GM18517 (cell line): Measurements from ENCODE around the gene ELP1.
"Not testable (repeated sequence)": the region's sequence is repeated elsewhere in the genome, so short reads cannot be mapped to it uniquely, and the experiment has no call there.

Experiments used
- ATAC-seq: cut with Tn5 transposase; IDR thresholded peaks from one replicate; pipeline ENCODE4 v1.9.1; 2021; ENCODE audit warnings: mild to moderate bottlenecking, moderate library complexity; ENCODE audit not compliant: unreplicated experiment

ELP1 gene

GRCh38 chr9:108857572-108857971 lies 76.4 kb downstream of the ELP1 start:
- ATAC-seq: no peak

- ATAC-seq: no peak
These were observed 78.0 kb downstream of the ELP1 start, which contains the start of gene ACTL7B for GRCh38 chr9:108855888-108856287. ACTL7B (minus strand) TSS chr9:108855986; CDS start chr9:108855930, 56 bp downstream.

- no peak for ATAC-seq
These were observed 78.4 kb downstream of the ELP1 start for GRCh38 chr9:108855529-108855886.

GRCh38 chr9:108854641-108855528 lies 79.0 kb downstream of the ELP1 start:
- no peak for ATAC-seq

- ATAC-seq: no peak
These were observed 79.8 kb downstream of the ELP1 start for GRCh38 chr9:108854094-108854493.

GRCh38 chr9:108852079-108852478 lies 81.8 kb downstream of the ELP1 start:
- ATAC-seq: no peak

GRCh38 chr9:108851138-108851537 lies 82.8 kb downstream of the ELP1 start:
- ATAC-seq: no peak

- no peak for ATAC-seq
These were observed 83.5 kb downstream of the ELP1 start for GRCh38 chr9:108850293-108850897.

- not testable (repeated sequence) for ATAC-seq
These were observed 85.6 kb downstream of the ELP1 start for GRCh38 chr9:108848296-108848695.

- no peak for ATAC-seq
These were observed 88.0 kb downstream of the ELP1 start for GRCh38 chr9:108845947-108846346.

- ATAC-seq: no peak
These were observed 88.4 kb downstream of the ELP1 start for GRCh38 chr9:108845507-108845906.

- ATAC-seq: no peak
These were observed 89.1 kb downstream of the ELP1 start for GRCh38 chr9:108844856-108845255.

GRCh38 chr9:108844391-108844790 lies 89.5 kb downstream of the ELP1 start:
- no peak for ATAC-seq

- ATAC-seq: no peak
These were observed 91.2 kb downstream of the ELP1 start for GRCh38 chr9:108842610-108843295.

- ATAC-seq: not testable (repeated sequence)
These were observed 94.4 kb downstream of the ELP1 start for GRCh38 chr9:108839561-108839960.

GRCh38 chr9:108838017-108838416 lies 95.9 kb downstream of the ELP1 start:
- no peak for ATAC-seq

- no peak for ATAC-seq
These were observed 96.4 kb downstream of the ELP1 start for GRCh38 chr9:108837530-108837929.

- no peak for ATAC-seq
These were observed 97.1 kb downstream of the ELP1 start for GRCh38 chr9:108836781-108837180.

- no peak for ATAC-seq
These were observed 97.6 kb downstream of the ELP1 start for GRCh38 chr9:108836319-108836718.

- ATAC-seq: no peak
These were observed 98.1 kb downstream of the ELP1 start for GRCh38 chr9:108835831-108836230.

- no peak for ATAC-seq
These were observed 98.8 kb downstream of the ELP1 start for GRCh38 chr9:108834959-108835665.
